Transverse colon (tissue), 4 donors: ENCODE measurements around the gene PTPN18. TPM values are rescaled to one million over a fixed set of nuclear protein-coding genes. Genes with fewer than 3 reads are reported as not detected.

Source experiments
- DNase-seq: peaks from one replicate; pipeline ENCODE4 v3.0.0-alpha.2; 2019
- H3K27ac ChIP-seq, 4 donors: fragments of 200-600 bp; sonication (generic); 2 replicates each; pipeline ENCODE4 v1.5.1; 2016 to 2018; ENCODE audit warnings: inconsistent platforms in 4 of 4
- H3K27me3 ChIP-seq: fragments of 200-600 bp; sonication (generic); 2 replicates; pipeline ENCODE4 v1.5.1; 2017; ENCODE audit warnings: inconsistent platforms
- H3K36me3 ChIP-seq, 4 donors: fragments of 200-600 bp; sonication (generic); 2 replicates each; pipeline ENCODE4 v1.5.1; 2017 to 2019; ENCODE audit warnings: inconsistent platforms in 4 of 4
- H3K4me1 ChIP-seq, 4 donors: fragments of 200-600 bp; sonication (generic); 2 replicates each; pipeline ENCODE4 v1.5.1; 2017 to 2020; ENCODE audit warnings: inconsistent platforms in 4 of 4
- H3K4me3 ChIP-seq, 4 donors: fragments of 200-600 bp; sonication (generic); 1 replicate in 1 of 4; 2 replicates in 3 of 4; pipeline versions ENCODE4 v1.5.1 to v1.6.1; 2017 to 2019; ENCODE audit warnings: inconsistent platforms in 4 of 4
- H3K9me3 ChIP-seq, 2 donors: fragments of 200-600 bp; sonication (generic); 2 replicates each; pipeline ENCODE4 v1.5.1; 2017 to 2019; ENCODE audit warnings: inconsistent platforms in 2 of 2
- CTCF ChIP-seq, 5 experiments: fragments of 200-600 bp in 3 of 5; fragments of 450-650 bp in 2 of 5; sonication (generic) in 3 of 5; IDR thresholded peaks; 1 replicate in 2 of 5; 2 replicates in 3 of 5; pipeline ENCODE4 v1.5.1; 2016 to 2017; ENCODE audit warnings: antibody characterized with exemption in 5 of 5, inconsistent platforms in 3 of 5, mild to moderate bottlenecking in 2 of 5, moderate library complexity in 1 of 5
- EP300 ChIP-seq: sonication (generic); formaldehyde crosslinking; IDR thresholded peaks from one replicate; pipeline ENCODE4 v1.6.1; 2017; ENCODE audit warnings: antibody characterized with exemption, low read depth
- POLR2A ChIP-seq: fragments of 450-650 bp; IDR thresholded peaks from one replicate; pipeline ENCODE4 v1.6.1; 2016; ENCODE audit warnings: antibody characterized with exemption, mild to moderate bottlenecking, moderate library complexity
- POLR2AphosphoS5 ChIP-seq, 3 donors: sonication (generic); formaldehyde crosslinking; IDR thresholded peaks; one replicate each; pipeline ENCODE4 v1.6.1; 2016; ENCODE audit warnings: antibody characterized with exemption in 3 of 3
- WGBS, 2 donors: methylation state at CpG; one replicate each; pipeline ENCODE4 v1.1.5; 2018; ENCODE audit warnings: low coverage in 1 of 2; 5-methylcytosine and 5-hydroxymethylcytosine counted together
- in situ Hi-C, 4 donors: fragments of 200-750 bp; cut with MboI; loops; one replicate each; pipeline versions ENCODE4 v1.15.0 to v1.15.1; 2017; ENCODE audit warnings: low sequenced_read_pairs in 3 of 4, low pct_ligation_motif_present in 1 of 4, low pct_unique_long_range_greater_than_20kb in 1 of 4
- intact Hi-C: fragments of 100-400 bp; cut with DNase I; formaldehyde crosslinking; loops from one replicate; pipeline ENCODE4 v1.15.1; 2023; ENCODE audit warnings: low total_unique reads
- total RNA-seq, 4 donors: library from RNA; depleted of rRNA; stranded (reverse); fragments of >200 nt; gene quantifications; one replicate each; pipeline ENCODE4 v1.1.0, GENCODE V29; 2016

PTPN18 gene
- total RNA-seq, 4 donors from 2014 or later = 136 to 168 (median 148) TPM

DNA sequence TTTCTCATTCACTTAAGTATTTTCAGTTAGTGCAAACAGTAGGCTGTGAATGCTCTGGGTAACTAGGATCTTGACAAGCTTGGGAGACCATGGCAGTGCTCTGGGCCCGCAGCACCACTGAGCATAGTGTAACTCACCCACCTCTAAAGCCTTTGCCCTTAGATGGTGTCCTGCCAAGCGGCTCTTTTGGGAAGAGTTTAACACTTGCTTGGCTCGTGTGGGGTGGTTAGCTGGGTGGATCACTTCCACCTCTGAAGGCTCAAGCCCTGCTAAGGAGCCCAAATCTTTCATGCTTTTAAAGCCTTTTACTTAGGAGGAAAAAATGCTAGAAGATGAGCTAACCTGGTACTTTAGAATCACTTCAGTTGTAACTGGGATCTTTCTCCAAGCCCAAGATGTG is 33.9 kb downstream of the PTPN18 start:
- in situ Hi-C loops (no loop called here), intact Hi-C loops (no loop called here)
- Histone ChIP-seq H3K27ac (peak overlapping the region in 3 of 4 donors; percentile 85 to 95 (median 89)), H3K4me3 (no peak overlapping the region), H3K36me3 (no peaks in the 10 kb centered on the region), H3K27me3 (no peaks in the 10 kb centered on the region), H3K9me3 (no peaks in the 10 kb centered on the region), H3K4me1 (peaks cover 9 to 27% (median 13%) of the 10 kb centered on the region in 4 donors)
- no peak for DNase-seq
- TF ChIP-seq EP300 = no peak
- TF ChIP-seq CTCF (IDR thresholded peaks at IDR 0.05) = no peak
- no peak for TF ChIP-seq POLR2AphosphoS5 (IDR thresholded peaks at IDR 0.05)
- TF ChIP-seq POLR2A = no peak
- 83 to 87% methylated on average over 1 to 3 of the region's 3 CpGs for WGBS, 2 donors

- TF ChIP-seq CTCF (IDR thresholded peaks at IDR 0.05) (peak in 1 of 5 experiments; percentile 19), POLR2A (no peak), EP300 (no peak), POLR2AphosphoS5 (IDR thresholded peaks at IDR 0.05) (no peak)
- H3K36me3 ChIP-seq = no peaks in the 10 kb centered on the region
- H3K27ac ChIP-seq = peak overlapping the region; percentile 85 to 95 (median 90)
- H3K27me3 ChIP-seq = no peaks in the 10 kb centered on the region
- 59 to 69% methylated on average over 2 to 9 of the region's 16 CpGs for WGBS, 2 donors
- in situ Hi-C loops (no loop called here), intact Hi-C loops (no loop called here)
- peak overlapping the region; percentile 34 to 80 (median 60) for H3K4me3 ChIP-seq
- no peaks in the 10 kb centered on the region for H3K9me3 ChIP-seq
- DNase-seq = peak; percentile 68
- peaks cover 9 to 27% (median 13%) of the 10 kb centered on the region in 4 donors for H3K4me1 ChIP-seq
Measured at GRCh38 chr2:130390460-130391057, 34.7 kb downstream of the PTPN18 start.

- H3K27ac ChIP-seq = peak overlapping the region; percentile 85 to 95 (median 90)
- H3K9me3 ChIP-seq = no peaks in the 10 kb centered on the region
- H3K4me1 ChIP-seq = peaks cover 9 to 27% (median 13%) of the 10 kb centered on the region in 4 donors
- H3K36me3 ChIP-seq = no peaks in the 10 kb centered on the region
- 1% methylated on average over 56 of the region's 59 CpGs; no CpG with 5 or more reads in 1 of the 2 donors for WGBS, 2 donors
- H3K4me3 ChIP-seq = peak overlapping the region; percentile 34 to 80 (median 60)
- TF ChIP-seq CTCF (IDR thresholded peaks at IDR 0.05) = no peak
- TF ChIP-seq POLR2AphosphoS5 (IDR thresholded peaks at IDR 0.05) = peak; percentile 58 to 86 (median 76)
- TF ChIP-seq POLR2A = peak; percentile 65
- in situ Hi-C loops = no loop called here
- intact Hi-C loops = no loop called here
- no peaks in the 10 kb centered on the region for H3K27me3 ChIP-seq
- peak; percentile 93 for DNase-seq
Measured at GRCh38 chr2:130391058-130391871, 35.4 kb downstream of the PTPN18 start.

DNA sequence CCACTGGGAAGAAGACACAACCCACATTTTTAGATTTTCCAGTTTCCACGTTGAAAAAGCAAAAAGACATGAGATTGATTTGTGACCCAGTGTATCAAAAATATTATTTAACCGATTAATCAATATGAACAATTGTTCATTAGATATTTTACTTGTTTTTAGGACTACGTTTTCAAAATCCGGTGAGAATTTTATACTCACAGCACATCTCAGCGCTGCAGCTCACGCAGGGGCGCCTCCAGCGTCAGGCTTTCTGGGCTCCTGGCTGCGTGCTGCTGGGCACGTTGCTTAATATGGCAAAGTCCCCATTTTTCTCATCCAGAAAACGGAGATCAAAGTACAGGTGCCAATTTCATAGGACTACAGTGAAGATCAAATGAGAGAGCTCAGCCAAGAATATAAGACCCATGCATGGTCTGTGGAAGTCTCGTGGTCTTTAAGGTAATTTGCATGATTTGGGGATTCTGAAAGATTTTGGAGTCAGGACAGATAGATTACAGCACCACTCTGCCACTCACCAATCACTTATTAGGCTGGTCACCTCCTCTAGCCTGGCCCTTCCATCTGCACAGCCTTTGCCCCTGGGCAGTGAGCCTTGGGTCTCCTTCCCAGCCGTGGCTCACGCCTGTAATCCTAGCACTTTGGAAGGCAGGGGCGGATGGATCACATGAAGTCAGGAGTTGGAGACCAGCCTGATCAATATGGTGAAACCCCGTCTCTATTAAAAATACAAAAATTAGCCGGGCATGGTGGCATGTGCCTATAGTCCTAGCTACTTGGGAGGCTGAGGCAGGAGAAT is 36.2 kb downstream of the PTPN18 start:
- TF ChIP-seq POLR2A = no peak
- TF ChIP-seq CTCF (IDR thresholded peaks at IDR 0.05) = no peak
- TF ChIP-seq EP300 = no peak
- no peak for TF ChIP-seq POLR2AphosphoS5 (IDR thresholded peaks at IDR 0.05)
- whole genome bisulfite sequencing, 2 donors = 27 to 61% methylated on average over 4 to 17 of the region's 17 CpGs
- peaks cover 9 to 22% (median 13%) of the 10 kb centered on the region in 4 donors for H3K4me1 ChIP-seq
- peaks cover under 1% of the 10 kb centered on the region for H3K27me3 ChIP-seq
- intact Hi-C loops = no loop called here
- no peaks in the 10 kb centered on the region for H3K9me3 ChIP-seq
- H3K4me3 ChIP-seq = peak overlapping the region; percentile 34 to 80 (median 60)
- no peaks in the 10 kb centered on the region for H3K36me3 ChIP-seq
- no peak for DNase-seq
- in situ Hi-C loops = no loop called here
- H3K27ac ChIP-seq = peak overlapping the region; percentile 85 to 95 (median 90)
